Mesodermal cell (in vitro differentiated cells): Measurements from ENCODE around the gene NAPEPLD.

Source experiments
- H3K27ac ChIP-seq: 2 replicates; pipeline ENCODE4 v1.7.0; 2013; ENCODE audit warnings: mild to moderate bottlenecking, low read depth, low read length, moderate library complexity; ENCODE audit not compliant: severe bottlenecking
- H3K36me3 ChIP-seq: 2 replicates; pipeline ENCODE4 v1.7.1; 2013; ENCODE audit warnings: mild to moderate bottlenecking, low read length, moderate library complexity; ENCODE audit not compliant: control insufficient read depth, insufficient read depth
- H3K4me1 ChIP-seq: one replicate; pipeline ENCODE4 v1.7.1; 2013; ENCODE audit warnings: mild to moderate bottlenecking, low read length; ENCODE audit not compliant: insufficient read depth, control insufficient read depth, poor library complexity, severe bottlenecking
- H3K4me3 ChIP-seq: 2 replicates; pipeline ENCODE4 v1.7.0; 2013; ENCODE audit warnings: low read length, control low read depth, mild to moderate bottlenecking; ENCODE audit not compliant: insufficient read depth, poor library complexity, severe bottlenecking; ENCODE audit errors: extremely low read depth
- H3K9me3 ChIP-seq: 2 replicates; pipeline ENCODE4 v1.7.1; 2013; ENCODE audit warnings: mild to moderate bottlenecking, low read length, moderate library complexity; ENCODE audit not compliant: control insufficient read depth
- WGBS, 2 experiments: methylation state at CpG; one replicate each; pipeline ENCODE4 v1.1.5; 2013; ENCODE audit warnings: missing lambda C conversion rate in 2 of 2; ENCODE audit not compliant: insufficient coverage in 2 of 2; 5-methylcytosine and 5-hydroxymethylcytosine counted together

Gene NAPEPLD

DNA sequence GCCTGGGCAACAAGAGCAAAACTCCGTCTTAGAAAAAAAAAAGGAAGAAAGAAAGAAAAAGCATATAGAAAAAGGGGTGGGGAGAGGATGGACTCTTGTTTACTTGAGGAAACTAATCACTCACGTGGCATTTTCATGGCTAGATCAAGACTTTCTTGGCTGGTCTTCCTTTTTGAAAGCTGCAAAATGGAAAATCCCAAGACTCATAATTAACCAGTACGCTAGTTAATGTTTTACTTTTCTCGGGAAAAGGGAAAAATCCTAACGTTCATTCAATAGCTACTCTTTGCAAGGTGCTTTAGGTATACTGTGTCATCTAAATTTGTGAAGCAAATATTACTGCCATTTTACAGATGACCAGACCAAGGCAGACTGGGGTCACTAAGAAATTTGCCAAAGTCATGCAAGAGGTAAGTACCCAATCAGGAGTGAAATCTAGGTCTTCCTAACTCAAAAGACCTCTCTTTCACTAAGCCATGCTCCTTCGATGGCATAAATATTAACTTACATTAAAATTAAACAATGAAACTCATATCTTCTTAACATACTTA lies 24.4 kb downstream of the NAPEPLD start:
- Histone ChIP-seq H3K4me3 (no peak overlapping the region), H3K36me3 (peaks cover 32% of the 10 kb centered on the region), H3K27ac (no peak overlapping the region), H3K4me1 (no peaks in the 10 kb centered on the region), H3K9me3 (no peaks in the 10 kb centered on the region)
- WGBS, 2 experiments: 36 to 100% methylated on average over 2 of the region's 6 CpGs

- H3K27ac ChIP-seq: no peak overlapping the region
- no peaks in the 10 kb centered on the region for H3K9me3 ChIP-seq
- peaks cover 35% of the 10 kb centered on the region for H3K36me3 ChIP-seq
- no peak overlapping the region for H3K4me3 ChIP-seq
- no peaks in the 10 kb centered on the region for H3K4me1 ChIP-seq
- 100% methylated on average over 1 of the region's 3 CpGs for WGBS, 2 experiments
These were observed 25.4 kb downstream of the NAPEPLD start for GRCh38 chr7:103123529-103123928.

GRCh38 chr7:103121641-103122040 lies 27.3 kb downstream of the NAPEPLD start:
- Histone ChIP-seq H3K4me1 (no peaks in the 10 kb centered on the region), H3K27ac (no peak overlapping the region), H3K4me3 (no peak overlapping the region), H3K9me3 (no peaks in the 10 kb centered on the region), H3K36me3 (peaks cover 22% of the 10 kb centered on the region)

DNA sequence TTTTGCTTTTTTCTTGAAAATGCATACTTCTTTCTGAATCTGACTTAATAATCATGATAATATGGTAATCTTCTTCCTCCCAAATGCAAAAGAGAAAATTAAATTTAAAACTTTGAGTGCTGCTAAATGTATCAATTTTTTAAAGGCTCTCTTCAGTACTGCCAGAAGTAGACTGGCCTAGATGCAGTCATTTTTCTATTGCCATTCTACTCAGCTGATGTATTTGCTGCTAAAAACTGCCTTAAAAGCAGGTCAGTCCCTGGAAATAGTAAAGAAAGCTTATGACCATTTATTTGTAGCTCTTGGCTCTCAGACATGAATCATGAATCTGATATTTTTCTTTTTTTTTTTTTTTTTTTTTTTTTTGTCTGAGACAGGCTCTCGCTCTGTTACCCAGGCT lies 28.5 kb downstream of the NAPEPLD start:
- H3K4me3 ChIP-seq: no peak overlapping the region
- no peak overlapping the region for H3K27ac ChIP-seq
- no peaks in the 10 kb centered on the region for H3K9me3 ChIP-seq
- H3K36me3 ChIP-seq: peaks cover 16% of the 10 kb centered on the region
- WGBS, 2 experiments: no CpG with 5 or more reads among the region's 1 CpG
- H3K4me1 ChIP-seq: no peaks in the 10 kb centered on the region

DNA sequence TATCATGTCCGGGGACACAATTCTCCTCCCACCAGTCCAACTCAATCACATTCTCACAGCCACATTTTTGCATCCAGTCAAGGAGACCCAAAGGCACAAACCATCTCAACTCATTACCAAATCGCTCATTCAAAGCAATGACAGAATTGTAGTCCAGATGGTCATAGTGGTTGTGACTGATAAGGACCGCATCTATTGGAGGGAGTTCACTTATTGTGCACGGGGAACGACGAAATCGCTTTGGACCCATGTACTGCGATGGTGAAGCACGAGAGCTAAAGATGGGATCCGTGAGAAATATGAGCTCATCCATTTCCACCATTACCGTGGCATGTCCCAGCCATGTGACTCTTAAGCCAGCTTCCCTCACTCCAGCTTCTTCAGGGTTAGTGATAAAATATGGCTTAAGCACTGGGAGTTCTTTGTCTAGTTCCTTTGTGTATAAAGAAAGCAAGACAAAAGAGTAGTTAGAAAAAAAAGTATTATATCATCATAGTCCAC lies 29.1 kb downstream of the NAPEPLD start:
- no peak overlapping the region for H3K4me3 ChIP-seq
- no peaks in the 10 kb centered on the region for H3K9me3 ChIP-seq
- no peaks in the 10 kb centered on the region for H3K4me1 ChIP-seq
- 85 to 94% methylated on average over 8 to 9 of the region's 11 CpGs for WGBS, 2 experiments
- H3K36me3 ChIP-seq: peaks cover 16% of the 10 kb centered on the region
- no peak overlapping the region for H3K27ac ChIP-seq

GRCh38 chr7:103117465-103117864 lies 31.4 kb downstream of the NAPEPLD start:
- no peak overlapping the region for H3K4me3 ChIP-seq
- WGBS, 2 experiments: 100% methylated on average over 1 to 2 of the region's 2 CpGs
- H3K4me1 ChIP-seq: peaks cover 10% of the 10 kb centered on the region
- peaks cover 11% of the 10 kb centered on the region for H3K36me3 ChIP-seq
- no peak overlapping the region for H3K27ac ChIP-seq
- H3K9me3 ChIP-seq: no peaks in the 10 kb centered on the region

GRCh38 chr7:103116991-103117390 lies 31.9 kb downstream of the NAPEPLD start:
- H3K27ac ChIP-seq: no peak overlapping the region
- peaks cover 11% of the 10 kb centered on the region for H3K36me3 ChIP-seq
- H3K4me1 ChIP-seq: peaks cover 10% of the 10 kb centered on the region
- H3K4me3 ChIP-seq: no peak overlapping the region
- no peaks in the 10 kb centered on the region for H3K9me3 ChIP-seq

GRCh38 chr7:103116511-103116910 lies 32.4 kb downstream of the NAPEPLD start:
- Histone ChIP-seq H3K4me3 (no peak overlapping the region), H3K9me3 (no peaks in the 10 kb centered on the region), H3K4me1 (peaks cover 10% of the 10 kb centered on the region), H3K27ac (no peak overlapping the region), H3K36me3 (peaks cover 11% of the 10 kb centered on the region)
- 80 to 92% methylated on average over 1 of the region's 1 CpG for WGBS, 2 experiments

DNA sequence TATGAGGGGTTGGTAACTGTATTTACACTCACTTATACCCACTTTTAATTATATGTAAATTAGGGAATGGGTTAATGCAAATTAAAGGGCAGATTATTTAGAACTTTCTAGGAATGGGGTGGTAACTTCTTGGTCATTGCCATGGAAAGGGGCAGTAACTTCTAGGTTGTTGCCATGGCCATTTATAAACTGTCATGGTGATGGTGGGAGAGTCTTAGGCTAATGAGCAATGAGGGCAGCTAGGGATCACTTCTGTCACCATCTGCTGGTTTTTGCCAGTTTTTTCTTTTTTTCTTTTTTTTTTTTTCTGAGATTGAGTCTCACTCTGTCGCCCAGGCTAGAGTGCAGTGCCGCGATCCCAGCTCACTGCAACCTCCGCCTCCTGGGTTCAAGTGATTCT lies 33.1 kb downstream of the NAPEPLD start:
- Histone ChIP-seq H3K9me3 (no peaks in the 10 kb centered on the region), H3K36me3 (peaks cover 8% of the 10 kb centered on the region), H3K4me3 (no peak overlapping the region), H3K4me1 (peaks cover 10% of the 10 kb centered on the region), H3K27ac (no peak overlapping the region)
- 91 to 100% methylated on average over 4 of the region's 4 CpGs for WGBS, 2 experiments

GRCh38 chr7:103114576-103115008 lies 34.3 kb downstream of the NAPEPLD start:
- 83 to 100% methylated on average over 1 of the region's 1 CpG for WGBS, 2 experiments
- no peak overlapping the region for H3K4me3 ChIP-seq
- no peaks in the 10 kb centered on the region for H3K9me3 ChIP-seq
- H3K4me1 ChIP-seq: peaks cover 10% of the 10 kb centered on the region
- peaks cover 4% of the 10 kb centered on the region for H3K36me3 ChIP-seq
- no peak overlapping the region for H3K27ac ChIP-seq

GRCh38 chr7:103113164-103113563 lies 35.7 kb downstream of the NAPEPLD start:
- Histone ChIP-seq H3K27ac (no peak overlapping the region), H3K9me3 (no peaks in the 10 kb centered on the region), H3K4me3 (no peak overlapping the region), H3K36me3 (no peaks in the 10 kb centered on the region), H3K4me1 (peaks cover 10% of the 10 kb centered on the region)
- no CpG with 5 or more reads among the region's 2 CpGs for WGBS, 2 experiments
